Measurements from ENCODE around the gene PRR35.

PRR35 gene

GRCh38 chr16:546909-547770 is 13.1 kb upstream of the PRR35 start:
- peak in 1 of 4 experiments; percentile 28 for DNase-seq (ENCODE audit: low read depth in 4 of 4, low spot score in 1 of 4)

GRCh38 chr16:548586-548985 is 11.6 kb upstream of the PRR35 start:
- no peak for DNase-seq (ENCODE audit: low read depth in 4 of 4, low spot score in 1 of 4)

GRCh38 chr16:549544-550263 is 10.5 kb upstream of the PRR35 start:
- no peak for DNase-seq (ENCODE audit: low read depth in 4 of 4, low spot score in 1 of 4)

GRCh38 chr16:551210-551609 is 9.0 kb upstream of the PRR35 start:
- no peak for DNase-seq (ENCODE audit: low read depth in 4 of 4, low spot score in 1 of 4)

GRCh38 chr16:552171-552570 is 8.0 kb upstream of the PRR35 start:
- DNase-seq (ENCODE audit: low read depth in 4 of 4, low spot score in 1 of 4): no peak

GRCh38 chr16:553601-554296 is 6.4 kb upstream of the PRR35 start:
- DNase-seq (ENCODE audit: low read depth in 4 of 4, low spot score in 1 of 4): no peak

- DNase-seq (ENCODE audit: low read depth in 4 of 4, low spot score in 1 of 4): no peak
Measured at GRCh38 chr16:554297-554621, 5.9 kb upstream of the PRR35 start.

- DNase-seq (ENCODE audit: low read depth in 4 of 4, low spot score in 1 of 4): no peak
Measured at GRCh38 chr16:554640-555365, 5.4 kb upstream of the PRR35 start.

GRCh38 chr16:555528-556473 is 4.4 kb upstream of the PRR35 start:
- DNase-seq (ENCODE audit: low read depth in 4 of 4, low spot score in 1 of 4): no peak

GRCh38 chr16:556474-557173 is 3.6 kb upstream of the PRR35 start:
- no peak for DNase-seq (ENCODE audit: low read depth in 4 of 4, low spot score in 1 of 4)

GRCh38 chr16:557463-558297 is 2.5 kb upstream of the PRR35 start:
- no peak for DNase-seq (ENCODE audit: low read depth in 4 of 4, low spot score in 1 of 4)

- no peak for DNase-seq (ENCODE audit: low read depth in 4 of 4, low spot score in 1 of 4)
Measured at GRCh38 chr16:558298-559020, 1.7 kb upstream of the PRR35 start.

GRCh38 chr16:559021-559380 is 1.2 kb upstream of the PRR35 start:
- no peak for DNase-seq (ENCODE audit: low read depth in 4 of 4, low spot score in 1 of 4)

GRCh38 chr16:559411-560203 is 587 bp upstream of the PRR35 start:
- no peak for DNase-seq (ENCODE audit: low read depth in 4 of 4, low spot score in 1 of 4)

- no peak for DNase-seq (ENCODE audit: low read depth in 4 of 4, low spot score in 1 of 4)
Measured at GRCh38 chr16:560701-561412, 663 bp downstream of the PRR35 start.

GRCh38 chr16:561413-561794 is 1.2 kb downstream of the PRR35 start:
- no peak for DNase-seq (ENCODE audit: low read depth in 4 of 4, low spot score in 1 of 4)

All from stimulated activated CD4-positive, alpha-beta T cell treated with anti-CD3 and anti-CD28 coated beads, Interleukin-1b, Interleukin-23, amount 100 ng/mL, for 24 hours (primary cell).